ENCODE results near the gene TNPO1.

The TNPO1 gene

DNA sequence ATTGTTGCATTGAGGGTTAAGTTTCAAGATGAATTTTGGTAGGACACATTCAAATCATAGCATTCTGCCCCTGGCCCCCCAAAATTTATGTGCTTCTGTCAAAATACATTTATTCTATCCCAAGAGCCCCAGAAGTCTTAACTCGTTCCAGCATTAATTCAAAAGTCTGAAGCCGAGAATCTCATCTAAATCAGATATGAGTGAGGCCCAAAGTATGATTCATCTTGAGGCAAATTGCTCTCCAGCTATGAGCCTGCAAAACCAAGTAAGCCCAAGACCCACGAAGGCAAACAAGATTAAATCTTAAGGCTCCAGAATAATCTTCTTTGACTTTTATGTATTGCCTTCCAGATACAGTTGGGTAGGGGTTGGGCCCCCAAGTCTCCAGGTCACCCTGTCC lies 19.2 kb downstream of the TNPO1 start:
- ATAC-seq (ENCODE audit: insufficient read depth, low read depth) = no peak
- no peaks in the 10 kb centered on the region; the same call in 1 of the 2 replicates for H4K20me1 ChIP-seq (ENCODE audit: insufficient read depth, low read length)
- no peak overlapping the region for H3K27ac ChIP-seq (ENCODE audit: low read length)

GRCh38 chr5:72836810-72837209 lies 20.3 kb downstream of the TNPO1 start:
- H3K4me1 ChIP-seq (ENCODE audit: insufficient read depth, low read length) = no peaks in the 10 kb centered on the region
- H2AFZ ChIP-seq (ENCODE audit: low read depth, low read length) = no peak overlapping the region
- no peaks in the 10 kb centered on the region; the same call in 1 of the 2 replicates for H4K20me1 ChIP-seq (ENCODE audit: insufficient read depth, low read length)
- no peak overlapping the region for H3K27ac ChIP-seq (ENCODE audit: low read length)
- no peaks in the 10 kb centered on the region for H3K79me2 ChIP-seq (ENCODE audit: insufficient read depth, low read length)
- no peak overlapping the region for H3K9ac ChIP-seq (ENCODE audit: low read depth, low read length)
- DNase-seq (no peak), ATAC-seq (ENCODE audit: insufficient read depth, low read depth) (no peak)
- H3K36me3 ChIP-seq (ENCODE audit: insufficient read depth, low read length) = no peaks in the 10 kb centered on the region
- peaks cover 4% of the 10 kb centered on the region for H3K27me3 ChIP-seq (ENCODE audit: insufficient read depth, low read length, poor library complexity)
- TF ChIP-seq, protein P1, sequence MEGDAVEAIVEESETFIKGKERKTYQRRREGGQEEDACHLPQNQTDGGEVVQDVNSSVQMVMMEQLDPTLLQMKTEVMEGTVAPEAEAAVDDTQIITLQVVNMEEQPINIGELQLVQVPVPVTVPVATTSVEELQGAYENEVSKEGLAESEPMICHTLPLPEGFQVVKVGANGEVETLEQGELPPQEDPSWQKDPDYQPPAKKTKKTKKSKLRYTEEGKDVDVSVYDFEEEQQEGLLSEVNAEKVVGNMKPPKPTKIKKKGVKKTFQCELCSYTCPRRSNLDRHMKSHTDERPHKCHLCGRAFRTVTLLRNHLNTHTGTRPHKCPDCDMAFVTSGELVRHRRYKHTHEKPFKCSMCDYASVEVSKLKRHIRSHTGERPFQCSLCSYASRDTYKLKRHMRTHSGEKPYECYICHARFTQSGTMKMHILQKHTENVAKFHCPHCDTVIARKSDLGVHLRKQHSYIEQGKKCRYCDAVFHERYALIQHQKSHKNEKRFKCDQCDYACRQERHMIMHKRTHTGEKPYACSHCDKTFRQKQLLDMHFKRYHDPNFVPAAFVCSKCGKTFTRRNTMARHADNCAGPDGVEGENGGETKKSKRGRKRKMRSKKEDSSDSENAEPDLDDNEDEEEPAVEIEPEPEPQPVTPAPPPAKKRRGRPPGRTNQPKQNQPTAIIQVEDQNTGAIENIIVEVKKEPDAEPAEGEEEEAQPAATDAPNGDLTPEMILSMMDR (IDR thresholded peaks at IDR 0.05; ENCODE audit: borderline replicate concordance, extremely low read depth, low read length, poor library complexity, severe bottlenecking) = no peak
- TF ChIP-seq EZH2 (IDR thresholded peaks at IDR 0.05; ENCODE audit: borderline replicate concordance, low read depth, low read length, severe bottlenecking) = no peak
- H3K4me2 ChIP-seq (ENCODE audit: insufficient read depth, low read length) = no peak overlapping the region
- H3K9me3 ChIP-seq (ENCODE audit: insufficient read depth, low read length, severe bottlenecking) = no peaks in the 10 kb centered on the region
- no peak overlapping the region for H3K4me3 ChIP-seq (ENCODE audit: low read depth in 1 of 2, low read length in 2 of 2)

More for the DNA sequence above, 19.2 kb downstream of the TNPO1 start:
- Histone ChIP-seq H3K4me3 (ENCODE audit: low read depth in 1 of 2, low read length in 2 of 2) (no peak overlapping the region), H3K4me2 (ENCODE audit: insufficient read depth, low read length) (no peak overlapping the region), H3K9ac (ENCODE audit: low read depth, low read length) (no peak overlapping the region), H3K27me3 (ENCODE audit: insufficient read depth, low read length, poor library complexity) (peaks cover 4% of the 10 kb centered on the region), H2AFZ (ENCODE audit: low read depth, low read length) (no peak overlapping the region), H3K4me1 (ENCODE audit: insufficient read depth, low read length) (no peaks in the 10 kb centered on the region), H3K9me3 (ENCODE audit: insufficient read depth, low read length, severe bottlenecking) (no peaks in the 10 kb centered on the region), H3K36me3 (ENCODE audit: insufficient read depth, low read length) (no peaks in the 10 kb centered on the region), H3K79me2 (ENCODE audit: insufficient read depth, low read length) (no peaks in the 10 kb centered on the region)
- no peak for DNase-seq
- TF ChIP-seq EZH2 (IDR thresholded peaks at IDR 0.05; ENCODE audit: borderline replicate concordance, low read depth, low read length, severe bottlenecking) = no peak
- TF ChIP-seq, protein P1 (IDR thresholded peaks at IDR 0.05; ENCODE audit: borderline replicate concordance, extremely low read depth, low read length, poor library complexity, severe bottlenecking) = no peak

GRCh38 chr5:72837524-72838096 lies 21.1 kb downstream of the TNPO1 start:
- Histone ChIP-seq H3K27me3 (ENCODE audit: insufficient read depth, low read length, poor library complexity) (peaks cover 4% of the 10 kb centered on the region), H2AFZ (ENCODE audit: low read depth, low read length) (no peak overlapping the region), H3K4me3 (ENCODE audit: low read depth in 1 of 2, low read length in 2 of 2) (no peak overlapping the region), H3K4me2 (ENCODE audit: insufficient read depth, low read length) (no peak overlapping the region), H3K79me2 (ENCODE audit: insufficient read depth, low read length) (no peaks in the 10 kb centered on the region), H3K36me3 (ENCODE audit: insufficient read depth, low read length) (no peaks in the 10 kb centered on the region), H3K27ac (ENCODE audit: low read length) (no peak overlapping the region), H3K4me1 (ENCODE audit: insufficient read depth, low read length) (no peaks in the 10 kb centered on the region), H3K9me3 (ENCODE audit: insufficient read depth, low read length, severe bottlenecking) (no peaks in the 10 kb centered on the region), H4K20me1 (ENCODE audit: insufficient read depth, low read length) (no peaks in the 10 kb centered on the region; the same call in 1 of the 2 replicates), H3K9ac (ENCODE audit: low read depth, low read length) (no peak overlapping the region)
- ATAC-seq (ENCODE audit: insufficient read depth, low read depth) (no peak), DNase-seq (no peak)
- TF ChIP-seq, protein P1 (IDR thresholded peaks at IDR 0.05; ENCODE audit: borderline replicate concordance, extremely low read depth, low read length, poor library complexity, severe bottlenecking) = no peak
- no peak for TF ChIP-seq EZH2 (IDR thresholded peaks at IDR 0.05; ENCODE audit: borderline replicate concordance, low read depth, low read length, severe bottlenecking)

Data from DND-41 (cell line).